KMS-11 (cell line): ENCODE results near the gene PRR11.

Experiments used
- H2AFZ ChIP-seq: fragments of 200-600 bp; sonication (generic); 2 replicates; pipeline ENCODE4 v1.6.1; 2016; ENCODE audit warnings: antibody characterized with exemption, mixed run types, low read depth
- H3K27ac ChIP-seq: fragments of 200-600 bp; sonication (generic); 2 replicates; pipeline ENCODE4 v1.6.1; 2016; ENCODE audit warnings: mild to moderate bottlenecking, mixed run types
- H3K27me3 ChIP-seq: fragments of 200-600 bp; sonication (generic); 2 replicates; pipeline ENCODE4 v1.6.1; 2017; ENCODE audit warnings: mild to moderate bottlenecking, low read depth, mixed run types, moderate library complexity; ENCODE audit not compliant: insufficient read depth
- H3K36me3 ChIP-seq: fragments of 200-600 bp; sonication (generic); 2 replicates; pipeline ENCODE4 v1.6.1; 2017; ENCODE audit warnings: mild to moderate bottlenecking, mixed run types; ENCODE audit not compliant: insufficient read depth
- H3K4me1 ChIP-seq: fragments of 200-600 bp; sonication (generic); 2 replicates; pipeline ENCODE4 v1.6.1; 2016; ENCODE audit warnings: mild to moderate bottlenecking, low read depth, mixed run types; ENCODE audit not compliant: poor library complexity, severe bottlenecking
- H3K4me2 ChIP-seq: fragments of 200-600 bp; sonication (generic); 2 replicates; pipeline ENCODE4 v1.7.0; 2016; ENCODE audit warnings: mild to moderate bottlenecking, mixed run types
- H3K4me3 ChIP-seq: fragments of 200-600 bp; sonication (generic); IDR thresholded peaks from 2 replicates; pipeline ENCODE4 v1.6.1; 2017; ENCODE audit warnings: low read depth, low read length, mixed read lengths; ENCODE audit not compliant: insufficient read depth
- H3K79me2 ChIP-seq: fragments of 200-600 bp; sonication (generic); 2 replicates; pipeline ENCODE4 v1.6.1; 2016; ENCODE audit warnings: low read depth, mixed run types; ENCODE audit not compliant: insufficient read depth
- H3K9ac ChIP-seq: fragments of 200-600 bp; sonication (generic); 2 replicates; pipeline ENCODE4 v1.6.1; 2016; ENCODE audit warnings: mild to moderate bottlenecking, mixed run types
- H4K20me1 ChIP-seq: fragments of 200-600 bp; sonication (generic); 2 replicates; pipeline ENCODE4 v1.6.1; 2016; ENCODE audit warnings: mild to moderate bottlenecking, mixed run types; ENCODE audit not compliant: insufficient read depth
- CTCF ChIP-seq: fragments of 200-600 bp; sonication (generic); conservative IDR thresholded peaks from 2 replicates; pipeline ENCODE4 v1.6.1; 2017; ENCODE audit warnings: low read depth, mild to moderate bottlenecking, antibody characterized with exemption, low read length, moderate library complexity, mixed read lengths

The PRR11 gene

GRCh38 chr17:59149051-59149450, 6.5 kb upstream of the PRR11 start:
- no peak overlapping the region for H2AFZ ChIP-seq
- no peak for TF ChIP-seq CTCF
- peaks cover 100% of the 10 kb centered on the region for H3K79me2 ChIP-seq
- no peak overlapping the region for H3K4me2 ChIP-seq
- no peaks in the 10 kb centered on the region for H3K36me3 ChIP-seq
- H3K27me3 ChIP-seq = no peaks in the 10 kb centered on the region
- H4K20me1 ChIP-seq = 0 out of 2 replicates have a peak, but pooled peaks cover 12% of the 10 kb centered on the region
- H3K27ac ChIP-seq = no peak overlapping the region
- H3K9ac ChIP-seq = no peak overlapping the region
- no peak overlapping the region for H3K4me3 ChIP-seq
- H3K4me1 ChIP-seq = peaks cover 56% of the 10 kb centered on the region

GRCh38 chr17:59149841-59150511, 5.6 kb upstream of the PRR11 start:
- H3K4me3 ChIP-seq = no peak overlapping the region
- 0 out of 2 replicates have a peak, but pooled peaks cover 12% of the 10 kb centered on the region for H4K20me1 ChIP-seq
- no peaks in the 10 kb centered on the region for H3K36me3 ChIP-seq
- no peak overlapping the region for H3K4me2 ChIP-seq
- no peaks in the 10 kb centered on the region for H3K27me3 ChIP-seq
- no peak overlapping the region for H3K27ac ChIP-seq
- H3K4me1 ChIP-seq = peaks cover 55% of the 10 kb centered on the region
- H2AFZ ChIP-seq = no peak overlapping the region
- H3K79me2 ChIP-seq = peaks cover 97% of the 10 kb centered on the region
- TF ChIP-seq CTCF = no peak
- no peak overlapping the region for H3K9ac ChIP-seq

- peaks cover 89% of the 10 kb centered on the region for H3K79me2 ChIP-seq
- H3K4me1 ChIP-seq = peaks cover 47% of the 10 kb centered on the region
- H4K20me1 ChIP-seq = 0 out of 2 replicates have a peak, but pooled peaks cover 4% of the 10 kb centered on the region
- H3K9ac ChIP-seq = no peak overlapping the region
- no peak overlapping the region for H3K4me3 ChIP-seq
- no peak overlapping the region for H3K4me2 ChIP-seq
- H3K27me3 ChIP-seq = no peaks in the 10 kb centered on the region
- H3K36me3 ChIP-seq = no peaks in the 10 kb centered on the region
- H3K27ac ChIP-seq = no peak overlapping the region
- no peak overlapping the region for H2AFZ ChIP-seq
- no peak for TF ChIP-seq CTCF
These were observed 4.5 kb upstream of the PRR11 start for GRCh38 chr17:59151006-59151405.

- H3K36me3 ChIP-seq = no peaks in the 10 kb centered on the region
- H3K79me2 ChIP-seq = peaks cover 89% of the 10 kb centered on the region
- no peak overlapping the region for H2AFZ ChIP-seq
- H3K27me3 ChIP-seq = no peaks in the 10 kb centered on the region
- H3K9ac ChIP-seq = no peak overlapping the region
- no peak overlapping the region for H3K27ac ChIP-seq
- TF ChIP-seq CTCF = no peak
- no peak overlapping the region for H3K4me3 ChIP-seq
- H3K4me2 ChIP-seq = peak overlapping the region; percentile 14; the same call in 1 of the 2 replicates
- H4K20me1 ChIP-seq = 0 out of 2 replicates have a peak, but pooled peaks cover 4% of the 10 kb centered on the region
- H3K4me1 ChIP-seq = peaks cover 47% of the 10 kb centered on the region
These were observed 4.0 kb upstream of the PRR11 start for GRCh38 chr17:59151591-59151990.
